Stimulated activated CD4-positive, alpha-beta T cell treated with anti-CD3 and anti-CD28 coated beads, TNF-alpha, amount 100 ng/mL, for 1 hour (primary cell): ENCODE measurements around the gene CSNK1G3.

Experiments used
- DNase-seq, 3 donors: peaks; one replicate each; pipeline ENCODE4 v3.0.0-alpha.2; 2020; ENCODE audit warnings: low read depth in 3 of 3, low spot score in 1 of 3

Gene CSNK1G3

GRCh38 chr5:123512611-123513461, 859 bp downstream of the CSNK1G3 start:
- peak in 1 of 3 donors; percentile 16 for DNase-seq

DNA sequence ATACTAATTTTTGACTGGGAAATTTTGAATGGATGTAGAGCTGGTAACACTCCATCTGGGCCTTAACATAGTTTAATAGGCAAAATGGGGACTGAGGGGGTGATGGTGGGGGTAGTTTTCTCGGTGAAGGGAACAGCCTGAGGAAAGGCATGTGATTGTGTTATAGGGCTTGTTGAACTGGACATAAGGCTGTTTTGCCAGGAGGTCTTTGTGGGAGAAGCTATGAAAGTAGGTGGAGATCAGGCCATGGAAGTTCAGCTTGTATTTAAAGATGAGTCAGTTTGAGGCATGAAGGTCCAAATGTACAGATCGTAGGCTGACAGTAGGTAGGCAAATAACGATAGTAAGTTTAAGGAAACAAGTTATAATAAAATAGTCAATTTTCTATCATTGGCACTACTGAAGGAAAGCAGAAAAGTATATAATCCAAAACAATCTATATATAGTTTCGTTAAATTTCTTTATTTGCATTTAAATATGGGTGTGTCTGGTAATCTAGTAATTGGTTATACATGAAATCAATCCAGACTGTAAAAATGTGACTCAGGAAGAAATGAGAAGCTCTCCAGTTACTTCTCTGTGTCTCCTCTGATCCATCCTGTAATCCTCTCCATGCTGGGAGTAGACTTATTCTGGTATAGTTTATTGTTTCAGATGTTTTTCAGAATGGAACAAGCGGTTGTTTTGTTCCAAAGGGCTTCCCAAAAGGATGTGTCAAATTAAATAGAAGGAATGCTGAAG, 2.8 kb downstream of the CSNK1G3 start:
- no peak for DNase-seq

- DNase-seq, result no peak
Measured at GRCh38 chr5:123515904-123516303, 3.9 kb downstream of the CSNK1G3 start.

GRCh38 chr5:123517476-123517875, 5.5 kb downstream of the CSNK1G3 start:
- no peak for DNase-seq

- no peak for DNase-seq
Measured at GRCh38 chr5:123518111-123518510, 6.1 kb downstream of the CSNK1G3 start.

GRCh38 chr5:123520677-123521247, 8.8 kb downstream of the CSNK1G3 start:
- no peak for DNase-seq

- DNase-seq, result no peak
Measured at GRCh38 chr5:123524146-123524545, 12.2 kb downstream of the CSNK1G3 start.

DNA sequence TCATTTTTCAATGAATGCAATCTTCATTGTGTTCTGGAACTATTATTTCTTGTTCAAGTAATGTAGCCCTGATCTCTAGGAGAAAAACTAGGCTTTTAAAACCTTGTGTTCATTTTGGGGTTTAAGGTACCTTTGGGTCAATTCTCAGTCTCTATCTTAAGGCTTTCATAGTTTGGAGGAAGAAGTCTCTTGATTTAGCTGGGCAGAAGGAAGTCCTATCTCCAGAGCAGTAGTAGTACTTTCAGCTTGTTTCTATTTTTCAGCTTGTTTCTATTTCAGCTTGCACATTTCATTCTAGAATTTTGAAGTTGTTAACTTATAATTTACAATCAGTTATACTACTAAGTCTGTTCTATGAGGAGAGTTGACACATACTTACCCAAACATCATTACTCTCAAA, 15.2 kb downstream of the CSNK1G3 start:
- no peak for DNase-seq

DNA sequence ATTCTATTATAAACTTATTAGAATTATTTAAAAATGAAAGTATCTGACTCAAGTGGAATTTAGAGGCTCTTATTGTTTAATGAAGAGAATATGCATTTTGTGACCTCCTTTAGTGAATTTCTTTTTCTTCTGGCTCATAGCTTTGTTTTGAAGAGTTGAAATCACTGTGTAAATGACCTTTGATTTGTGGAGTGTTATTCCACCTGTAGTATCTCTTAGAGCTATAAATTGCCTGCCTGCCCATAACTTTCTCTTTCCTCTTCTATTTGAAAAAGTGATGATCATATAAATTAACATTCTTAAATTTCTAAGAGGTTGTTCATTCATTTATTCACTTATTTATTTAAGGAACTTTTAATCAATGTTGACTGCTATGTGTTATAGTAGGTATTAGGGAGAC, 16.1 kb downstream of the CSNK1G3 start:
- no peak for DNase-seq

GRCh38 chr5:123528878-123529277, 16.9 kb downstream of the CSNK1G3 start:
- no peak for DNase-seq

GRCh38 chr5:123530728-123531127, 18.8 kb downstream of the CSNK1G3 start:
- no peak for DNase-seq

- DNase-seq, result no peak
Measured at GRCh38 chr5:123535648-123536047, 23.7 kb downstream of the CSNK1G3 start.

- DNase-seq, result no peak
Measured at GRCh38 chr5:123537256-123537655, 25.3 kb downstream of the CSNK1G3 start.

GRCh38 chr5:123537845-123538244, 25.9 kb downstream of the CSNK1G3 start:
- DNase-seq, result no peak

DNA sequence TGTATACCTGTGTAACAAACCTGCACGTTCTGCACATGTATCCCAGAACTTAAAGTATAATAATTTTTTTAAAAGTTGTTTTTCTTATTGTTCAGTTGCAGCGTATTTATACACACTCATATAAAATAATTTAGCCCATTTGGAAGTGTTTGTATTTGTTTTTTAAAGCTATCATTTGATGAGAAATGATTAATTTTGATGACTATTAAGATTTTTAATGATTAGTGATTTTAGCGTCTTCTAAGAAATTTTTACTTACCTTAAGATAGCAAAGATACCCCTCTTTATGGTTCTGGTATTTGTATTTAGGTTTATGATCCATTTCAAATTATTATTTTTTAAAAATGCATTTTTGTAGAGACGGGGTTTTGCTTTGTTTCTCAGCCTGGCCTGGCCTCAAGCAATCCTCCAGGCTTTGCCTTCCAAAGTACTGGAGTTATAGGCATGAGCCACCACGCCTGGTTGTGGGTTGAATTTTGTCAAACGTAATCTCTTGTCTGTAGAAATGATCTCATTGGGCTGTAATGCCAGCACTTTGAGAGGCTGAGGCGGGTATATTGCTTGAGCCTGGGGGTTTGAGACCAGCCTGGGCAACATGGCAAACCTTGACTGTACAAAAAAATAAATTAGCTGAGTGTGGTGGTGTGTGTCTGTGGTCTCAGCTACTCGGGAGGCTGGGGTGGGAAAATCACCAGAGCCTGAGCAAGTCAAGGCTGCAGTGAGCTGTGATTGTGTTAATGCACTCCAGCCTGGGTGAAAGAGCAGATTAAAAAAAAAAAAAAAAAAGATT, 26.9 kb downstream of the CSNK1G3 start:
- DNase-seq, result no peak

DNA sequence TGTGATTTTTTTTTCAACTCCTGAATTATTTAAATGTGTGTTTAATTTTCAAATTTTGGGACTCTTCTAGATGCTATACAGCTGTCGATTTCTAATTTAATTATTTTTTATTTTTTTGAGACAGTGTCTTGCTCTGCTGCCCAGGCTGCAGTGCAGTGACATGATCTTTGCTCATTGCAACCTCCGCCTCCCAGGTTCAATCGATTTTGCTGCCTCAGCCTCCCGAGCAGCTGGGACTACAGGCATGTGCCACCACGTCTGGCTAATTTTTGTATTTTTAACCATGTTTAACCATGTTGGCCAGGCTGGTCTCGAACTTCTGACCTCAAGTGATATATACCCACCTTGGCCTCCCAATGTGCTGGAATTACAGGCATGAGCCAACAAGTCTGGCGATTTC, 28.6 kb downstream of the CSNK1G3 start:
- no peak for DNase-seq

GRCh38 chr5:123543438-123543837, 31.5 kb downstream of the CSNK1G3 start:
- DNase-seq, result no peak

- no peak for DNase-seq
Measured at GRCh38 chr5:123545506-123545905, 33.5 kb downstream of the CSNK1G3 start.

- no peak for DNase-seq
Measured at GRCh38 chr5:123546657-123547056, 34.7 kb downstream of the CSNK1G3 start.

DNA sequence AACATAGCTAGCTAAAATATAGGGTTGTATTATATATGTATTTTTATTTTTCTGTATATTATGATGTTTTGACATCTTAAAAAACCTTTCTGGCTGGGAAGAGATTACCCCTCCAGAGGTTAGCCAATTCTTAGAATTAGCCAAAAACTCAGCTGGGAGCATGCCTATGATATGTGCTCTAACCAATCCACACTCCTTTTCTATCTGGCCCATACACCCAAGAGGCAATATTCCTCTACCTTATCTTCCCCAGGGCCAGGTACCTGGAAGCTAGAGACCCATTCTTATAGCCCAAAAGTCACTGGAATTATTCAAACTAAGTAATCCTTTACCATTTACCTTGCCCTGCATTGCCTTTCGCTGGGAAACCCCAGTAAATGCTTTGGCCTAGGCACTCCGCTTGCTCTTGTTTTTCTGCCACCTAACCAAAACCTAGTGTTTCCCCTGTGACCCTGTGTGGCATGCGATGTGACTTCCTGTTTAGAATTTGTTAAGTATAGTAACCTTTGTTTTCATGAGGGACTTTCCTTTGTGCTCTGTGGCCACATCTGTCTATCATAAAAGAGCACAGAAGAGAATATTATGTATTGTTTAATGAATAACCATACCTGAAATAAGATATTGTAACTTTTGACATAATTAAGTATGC, 37.4 kb downstream of the CSNK1G3 start:
- peak in 2 of 3 donors; percentile 5 to 42 for DNase-seq

DNA sequence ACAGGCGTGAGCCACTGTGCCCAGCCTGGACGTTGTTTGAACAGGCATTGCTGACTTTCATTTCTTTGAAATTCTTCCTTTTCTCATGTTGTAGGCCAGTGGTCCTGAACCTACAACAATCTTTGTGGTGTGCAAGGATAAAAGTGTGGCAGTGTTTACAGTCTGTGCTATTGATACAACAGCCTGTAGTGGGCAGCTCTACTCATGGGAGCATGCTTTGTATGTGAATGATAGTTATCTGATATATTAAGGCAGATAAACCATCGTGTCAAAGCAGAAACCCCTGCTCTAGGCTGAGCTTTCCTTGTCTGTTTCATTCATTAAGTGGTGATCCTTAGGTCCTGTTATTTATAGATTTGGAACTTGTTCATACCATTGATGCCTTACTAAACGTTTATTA, 42.6 kb downstream of the CSNK1G3 start:
- no peak for DNase-seq
